Ishikawa (cell line): Measurements from ENCODE around the gene TPM1.

ENCODE experiments used
- CEBPB ChIP-seq: IDR thresholded peaks from 2 replicates; pipeline ENCODE4 v1.6.1; 2012
- FOXM1 ChIP-seq: IDR thresholded peaks from 2 replicates; pipeline ENCODE4 v1.6.1; 2012; ENCODE audit warnings: low read depth, borderline replicate concordance
- RAD21 ChIP-seq: IDR thresholded peaks from 2 replicates; pipeline ENCODE4 v1.6.1; 2012; ENCODE audit warnings: low read depth
- REST ChIP-seq: IDR thresholded peaks from 2 replicates; pipeline ENCODE4 v1.6.1; 2012; ENCODE audit warnings: low read depth, mild to moderate bottlenecking
- TAF1 ChIP-seq: IDR thresholded peaks from 2 replicates; pipeline ENCODE4 v1.6.1; 2012; ENCODE audit warnings: low read depth, mild to moderate bottlenecking
- USF1 ChIP-seq: IDR thresholded peaks from 2 replicates; pipeline ENCODE4 v1.6.1; 2012

GRCh38 chr15:63059075-63059474 is 16.5 kb downstream of the TPM1 start:
- TF ChIP-seq RAD21 (no peak), REST (no peak), CEBPB (no peak), USF1 (no peak), TAF1 (no peak), FOXM1 (no peak)
